ENCODE results near the gene METTL23.
A peak's percentile ranks its signal among the peaks of the same experiment; 100 is the strongest.
"Not testable (repeated sequence)": the region's sequence is repeated elsewhere in the genome, so short reads cannot be mapped to it uniquely, and the experiment has no call there.

The METTL23 gene

GRCh38 chr17:76735586-76736348 is 9.1 kb downstream of the METTL23 start:
- no peak for DNase-seq (ENCODE audit: low read depth)

GRCh38 chr17:76736349-76737081 is 9.9 kb downstream of the METTL23 start:
- no peak for DNase-seq (ENCODE audit: low read depth)

- peak; percentile 98 for DNase-seq (ENCODE audit: low read depth)
Observed at GRCh38 chr17:76737082-76737675, 10.5 kb downstream of the METTL23 start, which contains the start of gene SRSF2. Gene SRSF2 (minus strand): TSS chr17:76737331. CDS start chr17:76737160, 171 bp downstream.

GRCh38 chr17:76737676-76738467 is 11.2 kb downstream of the METTL23 start, which contains the start of gene MFSD11:
Gene MFSD11 (plus strand): TSS chr17:76738119. CDS start chr17:76738353, 234 bp downstream.
- peak; percentile 82 for DNase-seq (ENCODE audit: low read depth)

- no peak for DNase-seq (ENCODE audit: low read depth)
Observed at GRCh38 chr17:76738468-76738850, 11.8 kb downstream of the METTL23 start.

GRCh38 chr17:76739568-76740115 is 13.0 kb downstream of the METTL23 start:
- not testable (repeated sequence) for DNase-seq (ENCODE audit: low read depth)

- no peak for DNase-seq (ENCODE audit: low read depth)
Observed at GRCh38 chr17:76740329-76741118, 13.9 kb downstream of the METTL23 start.

GRCh38 chr17:76742958-76743357 is 16.3 kb downstream of the METTL23 start:
- no peak for DNase-seq (ENCODE audit: low read depth)

- no peak for DNase-seq (ENCODE audit: low read depth)
Observed at GRCh38 chr17:76744747-76745146, 18.1 kb downstream of the METTL23 start.

- DNase-seq (ENCODE audit: low read depth), result not testable (repeated sequence)
Observed at GRCh38 chr17:76745785-76746184, 19.1 kb downstream of the METTL23 start.

GRCh38 chr17:76747716-76748363 is 21.2 kb downstream of the METTL23 start:
- no peak for DNase-seq (ENCODE audit: low read depth)

- no peak for DNase-seq (ENCODE audit: low read depth)
Observed at GRCh38 chr17:76748657-76749056, 22.0 kb downstream of the METTL23 start.

GRCh38 chr17:76751416-76751993 is 24.9 kb downstream of the METTL23 start:
- DNase-seq (ENCODE audit: low read depth), result no peak

GRCh38 chr17:76752006-76752405 is 25.4 kb downstream of the METTL23 start:
- no peak for DNase-seq (ENCODE audit: low read depth)

- DNase-seq (ENCODE audit: low read depth), result no peak
Observed at GRCh38 chr17:76753061-76753961, 26.7 kb downstream of the METTL23 start.

- no peak for DNase-seq (ENCODE audit: low read depth)
Observed at GRCh38 chr17:76755285-76755684, 28.6 kb downstream of the METTL23 start.

- DNase-seq (ENCODE audit: low read depth), result no peak
Observed at GRCh38 chr17:76757256-76757655, 30.6 kb downstream of the METTL23 start.

GRCh38 chr17:76758570-76758969 is 31.9 kb downstream of the METTL23 start:
- no peak for DNase-seq (ENCODE audit: low read depth)

Measured in stromal cell of bone marrow (primary cell).